ENCODE results near the gene YWHAG. TPM values are rescaled to one million over a fixed set of nuclear protein-coding genes. Genes with fewer than 3 reads are reported as not detected.

The YWHAG gene
- total and polyA plus RNA-seq, 9 of the 15 experiments (the other 6 are each of a cell fraction or from before 2014, with no cell fraction given): 30.4 to 246 (median 94.5) TPM

GRCh38 chr7:76302347-76303201 lies 56.2 kb downstream of the YWHAG start, which contains the start of gene HSPB1 (continued):
- TF ChIP-seq E2F6 (IDR thresholded peaks at IDR 0.05; ENCODE audit: borderline replicate concordance in 1 of 2, extremely low read depth in 1 of 2, insufficient read depth in 1 of 2, insufficient read length in 1 of 2, low read depth in 1 of 2, low read length in 1 of 2, poor library complexity in 1 of 2, severe bottlenecking in 1 of 2) (peak; percentile 34 to 77), ZNF253 (CRISPR knock-in tag; conservative IDR thresholded peaks at IDR 0.05) (no peak), SNAPC5 (CRISPR knock-in tag; IDR thresholded peaks at IDR 0.05) (no peak), KLF13 (tag; IDR thresholded peaks at IDR 0.05; ENCODE audit: borderline replicate concordance, low read depth) (0 out of 2 replicates have a peak, but pooled peaks have one; percentile 24), ZFP30 (CRISPR knock-in tag; IDR thresholded peaks at IDR 0.05; ENCODE audit: borderline replicate concordance) (no peak), CREB1 (IDR thresholded peaks at IDR 0.05) (peak; percentile 39; the same call in 1 of the 2 replicates), CREB1 (CRISPR knock-in tag; IDR thresholded peaks at IDR 0.05) (no peak), ZSCAN29 (IDR thresholded peaks at IDR 0.05) (peak; percentile 91), ZBTB11 (CRISPR knock-in tag; IDR thresholded peaks at IDR 0.05) (no peak), JUND (IDR thresholded peaks at IDR 0.05; ENCODE audit: borderline replicate concordance, low read depth, low read length) (peak; percentile 17; the same call in 1 of the 2 replicates), JUND (tag; IDR thresholded peaks at IDR 0.05; ENCODE audit: borderline replicate concordance, low read depth, low read length) (peak; percentile 23; the same call in 1 of the 3 replicates), IRF1 (CRISPR knock-in tag; IDR thresholded peaks at IDR 0.05; ENCODE audit: borderline replicate concordance) (peak; percentile 92), ZBTB26 (CRISPR knock-in tag; IDR thresholded peaks at IDR 0.05) (peak; percentile 63; the same call in 1 of the 2 replicates), NCOA4 (IDR thresholded peaks at IDR 0.05; ENCODE audit: partially characterized antibody) (no peak)
